ENCODE measurements around the gene CCDC197.

DNA sequence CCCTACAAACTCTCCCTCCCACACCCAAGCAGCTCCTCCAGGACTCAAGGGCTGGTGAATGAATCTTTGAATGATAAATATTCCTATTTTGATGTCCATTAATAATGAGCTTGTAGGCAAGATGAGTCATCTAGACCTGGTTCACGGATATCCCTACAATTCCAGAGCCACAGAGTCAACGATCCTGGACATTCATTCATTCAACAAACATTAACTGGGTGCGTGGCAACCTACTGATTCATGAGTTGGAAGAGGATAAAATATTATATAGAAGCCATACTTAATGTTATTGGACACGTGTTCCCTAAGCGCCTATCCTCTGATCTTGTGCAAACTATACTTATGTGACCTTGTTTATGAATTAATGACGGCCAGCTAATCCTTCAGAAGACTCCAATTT, 28.6 kb downstream of the CCDC197 start:
- no peak for TF ChIP-seq CTCF (IDR thresholded peaks at IDR 0.05; ENCODE audit: low read depth, low read length)
- no peak for TF ChIP-seq EZH2phosphoT487 (IDR thresholded peaks at IDR 0.05; ENCODE audit: low read depth)
